Kidney glomerular epithelial cell (primary cell): ENCODE data around the gene RAB27A.
A peak's percentile ranks its signal among the peaks of the same experiment; 100 is the strongest.

Source experiments
- DNase-seq: peaks from one replicate; lab custom pipeline; 2025; lab: John Stamatoyannopoulos, UW

Gene RAB27A

GRCh38 chr15:55222588-55222987, 67.0 kb downstream of the RAB27A start:
- DNase-seq, result no peak

- DNase-seq, result peak; percentile 84
Measured at GRCh38 chr15:55221090-55222011, 68.3 kb downstream of the RAB27A start.

DNA sequence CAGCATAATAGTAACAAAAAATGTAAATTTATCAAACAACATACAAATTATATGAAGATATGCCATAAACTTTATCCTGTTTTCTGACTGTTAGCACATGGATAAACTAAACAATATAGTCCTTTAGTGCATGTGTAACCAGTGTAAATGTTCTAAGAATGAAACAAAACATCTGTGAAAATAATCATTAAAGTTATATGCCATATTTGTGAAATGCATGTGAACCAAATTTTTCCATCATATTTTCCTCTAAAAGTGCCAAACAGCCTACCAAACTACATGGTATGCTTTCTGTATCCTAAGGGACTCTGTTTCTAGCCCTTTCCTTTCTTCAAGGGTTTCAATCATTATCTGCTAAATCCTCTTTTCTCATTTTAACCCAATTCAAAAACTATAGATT, 69.0 kb downstream of the RAB27A start:
- no peak for DNase-seq

GRCh38 chr15:55218056-55218455, 71.6 kb downstream of the RAB27A start:
- DNase-seq, result no peak

GRCh38 chr15:55204464-55204863, 85.1 kb downstream of the RAB27A start:
- DNase-seq, result no peak

DNA sequence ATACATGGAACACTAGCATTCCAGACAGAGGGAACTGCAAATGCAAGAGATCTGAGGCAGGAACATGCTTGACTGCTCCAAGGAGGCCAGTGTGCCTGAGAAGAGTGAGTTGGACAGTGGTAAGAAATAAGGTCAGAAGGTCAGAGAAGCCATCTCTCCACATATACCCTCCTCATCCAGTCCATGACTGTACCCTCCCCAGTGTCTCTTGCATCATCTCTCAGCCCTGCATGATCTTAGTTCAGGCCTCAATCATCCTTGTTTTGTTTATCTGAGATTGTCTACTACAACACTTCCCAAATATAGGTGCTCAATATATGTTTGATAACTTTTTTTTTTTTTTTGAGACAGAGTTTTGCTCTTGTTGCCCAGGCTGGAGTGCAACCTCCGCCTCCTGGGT, 87.4 kb downstream of the RAB27A start:
- no peak for DNase-seq

DNA sequence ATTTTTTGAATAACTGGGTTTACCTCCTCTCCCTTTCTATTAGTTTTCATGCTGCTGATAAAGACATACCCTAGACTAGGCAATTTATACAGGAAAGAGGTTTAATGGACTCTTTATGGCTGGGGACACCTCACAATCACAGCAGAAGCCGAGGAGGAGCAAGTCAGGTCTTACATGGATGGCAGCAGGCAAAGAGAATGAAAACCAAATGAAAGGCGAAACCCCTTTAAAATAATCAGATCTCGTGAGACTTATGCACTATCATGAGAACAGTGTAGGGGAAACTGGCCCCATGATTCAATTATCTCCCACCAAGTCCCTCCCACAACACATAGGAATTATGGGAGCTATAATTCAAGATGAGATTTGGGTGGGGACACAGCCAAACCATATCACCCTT, 90.9 kb downstream of the RAB27A start:
- no peak for DNase-seq

GRCh38 chr15:55197719-55198118, 91.9 kb downstream of the RAB27A start:
- DNase-seq, result no peak

- peak; percentile 19 for DNase-seq
Measured at GRCh38 chr15:55197362-55197705, 92.3 kb downstream of the RAB27A start.

GRCh38 chr15:55196458-55197361, 92.9 kb downstream of the RAB27A start, which contains the start of gene RSL24D1:
RSL24D1 (minus strand) TSS chr15:55196941; CDS start chr15:55196890, 51 bp downstream.
- peak; percentile 95 for DNase-seq

- DNase-seq, result no peak
Measured at GRCh38 chr15:55195996-55196395, 93.6 kb downstream of the RAB27A start.

DNA sequence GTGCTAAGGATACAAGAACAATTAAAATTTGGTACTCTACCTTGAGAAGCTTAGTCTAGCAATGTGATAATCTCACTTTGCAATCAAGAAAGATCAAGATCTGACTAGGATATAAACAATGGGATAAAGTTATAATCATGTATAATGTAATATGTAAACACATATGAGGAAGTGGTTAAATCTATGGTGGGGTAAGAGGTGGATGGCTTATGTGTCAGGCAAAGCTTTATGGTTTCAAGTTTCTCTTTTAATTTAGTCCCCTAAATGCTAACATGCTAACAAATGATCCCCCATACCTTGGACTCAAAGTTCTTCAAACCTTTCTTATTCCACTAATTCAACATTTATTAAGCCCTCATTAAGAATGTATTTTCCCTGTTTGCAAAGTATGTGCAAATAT, 95.4 kb downstream of the RAB27A start:
- no peak for DNase-seq

DNA sequence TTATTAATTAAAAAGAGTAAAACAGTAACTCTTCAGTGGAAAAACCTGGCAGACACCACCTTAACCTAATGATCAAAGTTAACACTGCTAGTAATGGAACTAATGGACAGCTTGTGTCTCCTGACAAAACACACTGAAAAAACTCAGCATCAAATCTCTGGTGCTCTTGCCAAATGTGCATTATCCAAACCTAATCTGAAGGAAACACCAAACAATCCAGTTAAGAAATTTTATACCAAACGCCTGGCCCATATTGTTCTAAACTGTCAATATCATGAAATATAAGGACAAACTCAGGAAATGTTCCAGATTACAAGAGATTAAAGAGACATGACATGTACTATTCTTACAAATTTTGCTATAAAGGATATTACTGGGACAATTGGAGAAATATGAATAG, 103.3 kb downstream of the RAB27A start:
- no peak for DNase-seq

DNA sequence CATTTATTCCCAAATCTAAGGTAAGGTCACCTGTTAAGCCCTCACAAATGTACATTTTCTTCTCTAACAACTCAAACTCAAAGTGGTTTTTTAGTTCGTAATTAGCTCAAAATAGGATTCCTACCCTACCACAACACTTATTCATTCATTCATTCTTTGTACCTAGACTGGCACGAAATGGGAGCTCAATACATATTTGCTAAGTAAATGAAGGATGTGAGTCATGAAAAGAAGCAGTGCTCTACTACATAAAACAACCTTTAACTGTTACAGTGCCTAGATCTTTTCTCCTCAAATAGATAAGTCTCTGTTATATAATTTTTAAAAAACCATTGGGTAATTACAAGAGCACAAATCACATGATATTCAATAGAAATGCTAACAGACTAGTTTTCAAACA, 105.9 kb downstream of the RAB27A start:
- DNase-seq, result no peak

DNA sequence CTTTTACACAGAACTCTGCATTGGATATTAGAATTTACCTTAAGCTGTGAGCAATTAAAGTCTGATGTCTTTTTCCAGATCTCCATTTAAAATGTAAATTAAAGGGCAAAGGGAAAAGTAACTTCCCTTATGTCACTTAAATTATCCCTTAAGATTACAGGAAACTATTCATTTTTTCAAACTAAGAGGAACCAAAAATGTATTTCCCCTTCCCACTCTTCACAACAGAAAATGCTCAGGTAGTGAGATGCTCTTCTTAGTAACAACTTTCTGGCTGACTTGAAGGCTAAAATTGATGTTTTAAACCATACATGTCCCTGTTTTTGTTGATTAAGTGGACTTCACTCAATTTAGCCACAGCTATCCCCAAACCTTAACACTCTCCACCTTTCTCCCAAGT, 110.5 kb downstream of the RAB27A start:
- DNase-seq, result no peak

DNA sequence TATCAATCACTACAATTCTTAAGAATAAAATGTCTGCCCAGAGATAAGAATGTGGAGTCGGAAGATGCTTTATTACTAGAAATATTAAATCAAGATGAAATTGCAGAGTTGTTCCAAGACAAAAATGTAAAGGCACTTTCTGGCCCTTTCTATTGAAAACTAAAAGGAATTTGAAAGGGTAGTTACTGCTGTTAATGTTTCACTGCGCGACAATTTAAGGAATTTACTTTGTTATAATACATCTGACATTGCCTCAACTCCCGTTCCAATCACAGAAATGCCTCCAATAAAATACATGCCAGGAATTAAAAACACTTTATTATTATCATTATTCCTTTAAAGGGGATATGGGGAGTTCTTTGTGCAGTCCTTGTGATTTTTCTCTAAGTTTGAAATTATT, 119.3 kb downstream of the RAB27A start:
- peak; percentile 59 for DNase-seq

DNA sequence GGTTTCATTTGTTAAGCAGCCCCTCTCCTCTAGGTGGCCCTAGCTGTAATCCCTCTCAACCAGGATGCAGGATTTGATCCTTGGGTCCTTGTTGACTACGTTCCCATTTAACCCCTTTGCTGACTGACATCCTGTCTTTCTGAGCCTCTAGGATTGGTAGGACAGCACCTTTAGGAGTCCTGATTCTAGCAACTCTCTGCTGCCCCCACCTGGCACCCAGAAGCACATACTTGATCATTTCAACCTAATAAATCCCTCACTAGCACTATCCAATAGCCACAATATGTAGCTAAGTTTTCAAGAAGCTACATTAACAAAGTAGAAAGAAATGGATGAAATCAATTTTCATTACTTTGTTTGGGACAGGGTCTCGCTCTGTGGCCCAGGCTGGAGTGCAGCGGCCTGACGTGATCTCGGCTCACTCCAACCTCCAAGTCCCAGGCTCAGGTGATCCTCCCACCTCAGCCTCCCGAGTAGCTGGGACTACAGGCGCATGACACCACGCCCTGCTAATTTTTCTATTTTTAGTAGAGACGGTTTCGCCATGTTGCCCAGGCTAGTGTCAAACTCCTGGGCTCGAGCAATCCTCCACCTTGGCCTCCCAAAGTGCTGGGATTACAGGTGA, 121.2 kb downstream of the RAB27A start:
- DNase-seq, result peak; percentile 61

- no peak for DNase-seq
Measured at GRCh38 chr15:55164284-55164683, 125.3 kb downstream of the RAB27A start.
